ENCODE results near the gene OR6K2. TPM values are rescaled to one million over a fixed set of nuclear protein-coding genes. Genes with fewer than 3 reads are reported as not detected.

OR6K2 gene
- total RNA-seq, 1 donor from 2014 or later = not detected

DNA sequence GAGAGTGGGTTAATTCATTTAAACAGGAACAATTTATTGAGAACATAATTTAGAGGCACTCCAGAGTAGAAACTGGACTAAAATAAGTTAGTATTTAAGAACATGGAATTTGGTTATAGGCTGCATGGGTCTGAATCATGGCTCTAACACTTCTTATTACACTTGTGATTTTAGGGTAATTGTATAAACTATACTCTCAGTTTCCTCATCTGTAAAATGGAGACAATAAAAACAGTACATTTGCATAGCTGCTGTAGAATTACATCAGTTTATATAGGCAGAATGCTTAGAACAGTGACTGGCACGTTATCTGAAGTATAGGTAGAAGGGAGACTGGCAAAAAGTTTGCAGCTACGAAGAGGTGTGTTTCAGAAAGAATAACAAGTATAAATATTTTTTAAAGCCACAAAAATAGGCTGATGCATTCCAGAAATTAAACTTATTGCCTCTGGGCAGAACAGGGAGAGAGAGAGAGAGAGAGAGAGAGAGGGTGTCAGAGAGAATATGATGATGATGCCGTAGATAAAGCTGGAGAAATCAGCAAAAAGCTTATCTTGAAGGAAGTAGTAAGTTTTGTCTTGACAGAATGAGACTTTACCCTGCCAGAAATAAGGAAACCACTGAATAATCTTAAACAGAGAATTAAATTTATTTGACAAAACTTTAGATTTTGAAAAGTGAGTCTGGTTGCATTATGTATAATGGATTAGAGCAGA lies 28.2 kb upstream of the OR6K2 start:
- DNase-seq (ENCODE audit: low read depth) = no peak
- H3K27me3 ChIP-seq (ENCODE audit: control insufficient read depth, insufficient read depth, low read length) = no peaks in the 10 kb centered on the region
- H3K4me3 ChIP-seq (ENCODE audit: low read depth, low read length) = no peak overlapping the region
- no peaks in the 10 kb centered on the region for H3K36me3 ChIP-seq (ENCODE audit: control insufficient read depth, insufficient read depth, low read length)
- FAIRE-seq = no peak
- TF ChIP-seq, protein P1, sequence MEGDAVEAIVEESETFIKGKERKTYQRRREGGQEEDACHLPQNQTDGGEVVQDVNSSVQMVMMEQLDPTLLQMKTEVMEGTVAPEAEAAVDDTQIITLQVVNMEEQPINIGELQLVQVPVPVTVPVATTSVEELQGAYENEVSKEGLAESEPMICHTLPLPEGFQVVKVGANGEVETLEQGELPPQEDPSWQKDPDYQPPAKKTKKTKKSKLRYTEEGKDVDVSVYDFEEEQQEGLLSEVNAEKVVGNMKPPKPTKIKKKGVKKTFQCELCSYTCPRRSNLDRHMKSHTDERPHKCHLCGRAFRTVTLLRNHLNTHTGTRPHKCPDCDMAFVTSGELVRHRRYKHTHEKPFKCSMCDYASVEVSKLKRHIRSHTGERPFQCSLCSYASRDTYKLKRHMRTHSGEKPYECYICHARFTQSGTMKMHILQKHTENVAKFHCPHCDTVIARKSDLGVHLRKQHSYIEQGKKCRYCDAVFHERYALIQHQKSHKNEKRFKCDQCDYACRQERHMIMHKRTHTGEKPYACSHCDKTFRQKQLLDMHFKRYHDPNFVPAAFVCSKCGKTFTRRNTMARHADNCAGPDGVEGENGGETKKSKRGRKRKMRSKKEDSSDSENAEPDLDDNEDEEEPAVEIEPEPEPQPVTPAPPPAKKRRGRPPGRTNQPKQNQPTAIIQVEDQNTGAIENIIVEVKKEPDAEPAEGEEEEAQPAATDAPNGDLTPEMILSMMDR (IDR thresholded peaks at IDR 0.05; ENCODE audit: insufficient read depth, low read length, severe bottlenecking) = no peak

DNA sequence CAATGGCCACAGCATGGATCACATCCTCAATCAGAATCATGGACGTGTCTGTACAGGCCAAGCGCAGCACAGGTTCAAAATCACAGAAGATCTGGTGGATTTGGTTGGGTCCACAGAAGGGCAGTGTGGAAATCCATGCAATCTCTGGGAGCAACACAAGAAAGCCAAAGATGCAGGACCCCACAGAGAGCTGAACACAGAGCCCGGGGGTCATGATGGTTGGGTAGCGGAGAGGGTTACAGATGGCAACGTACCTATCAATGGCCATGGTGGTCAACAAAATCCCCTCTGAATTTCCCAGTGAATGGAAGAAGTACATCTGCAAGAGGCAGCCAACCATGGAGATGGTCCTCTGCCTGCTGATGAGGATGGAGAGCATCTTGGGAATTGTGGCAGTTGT lies 24.0 kb upstream of the OR6K2 start:
- H3K27me3 ChIP-seq (ENCODE audit: control insufficient read depth, insufficient read depth, low read length) = no peaks in the 10 kb centered on the region
- H3K36me3 ChIP-seq (ENCODE audit: control insufficient read depth, insufficient read depth, low read length) = no peaks in the 10 kb centered on the region
- FAIRE-seq = no peak
- no peak for DNase-seq (ENCODE audit: low read depth)
- TF ChIP-seq, protein P1 (IDR thresholded peaks at IDR 0.05; ENCODE audit: insufficient read depth, low read length, severe bottlenecking) = no peak
- H3K4me3 ChIP-seq (ENCODE audit: low read depth, low read length) = no peak overlapping the region

DNA sequence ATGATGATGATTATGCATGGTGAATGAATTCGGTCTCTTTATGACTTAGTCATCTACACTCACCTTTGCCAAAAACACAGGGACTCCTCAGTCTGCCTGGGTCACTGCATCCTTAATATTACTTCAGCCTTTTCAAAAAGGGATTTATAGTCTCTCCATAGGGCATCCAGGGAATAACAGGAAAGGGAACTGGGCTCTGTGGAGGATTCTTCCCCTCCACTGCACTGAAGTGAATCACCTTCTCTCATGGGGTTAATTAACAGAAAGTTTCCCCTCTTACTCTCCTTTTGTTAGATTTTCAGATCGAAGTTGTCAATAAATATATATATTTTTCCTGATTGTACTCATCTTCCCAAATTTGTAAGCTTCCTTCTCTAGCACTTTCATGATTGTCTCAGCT lies 20.2 kb upstream of the OR6K2 start, which contains the start of gene OR6K3:
Gene OR6K3, minus strand, starts transcription at position 101 of the 400 bp plus-strand sequence. CDS start 2,605 bp downstream, outside the sequence.
- no peak for DNase-seq (ENCODE audit: low read depth)
- no peak for FAIRE-seq
- no peaks in the 10 kb centered on the region for H3K36me3 ChIP-seq (ENCODE audit: control insufficient read depth, insufficient read depth, low read length)
- no peak within 1 kb of the TSS for H3K4me3 ChIP-seq (ENCODE audit: low read depth, low read length)
- no peaks in the 10 kb centered on the region for H3K27me3 ChIP-seq (ENCODE audit: control insufficient read depth, insufficient read depth, low read length)
- TF ChIP-seq, protein P1 (IDR thresholded peaks at IDR 0.05; ENCODE audit: insufficient read depth, low read length, severe bottlenecking) = no peak

DNA sequence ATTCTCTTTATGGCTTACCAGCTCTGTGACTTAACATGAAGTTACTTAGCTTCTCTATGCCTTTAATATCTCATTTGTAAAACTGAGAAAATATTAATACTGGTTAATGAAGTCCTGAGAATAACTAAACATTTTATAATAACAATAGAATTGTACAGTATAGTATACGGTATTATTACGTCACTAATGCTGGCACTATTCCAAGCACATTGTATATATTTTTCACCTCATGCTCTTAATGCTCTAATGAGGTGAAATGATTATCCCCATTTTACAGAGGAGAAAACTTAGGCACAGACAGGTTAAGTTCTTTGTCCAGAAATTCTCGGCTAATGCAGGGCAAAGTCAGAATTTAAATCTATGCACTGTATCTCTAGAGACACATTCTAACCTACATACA lies 19.2 kb upstream of the OR6K2 start:
- no peak overlapping the region for H3K4me3 ChIP-seq (ENCODE audit: low read depth, low read length)
- H3K36me3 ChIP-seq (ENCODE audit: control insufficient read depth, insufficient read depth, low read length) = no peaks in the 10 kb centered on the region
- TF ChIP-seq, protein P1 (IDR thresholded peaks at IDR 0.05; ENCODE audit: insufficient read depth, low read length, severe bottlenecking) = no peak
- FAIRE-seq (no peak), DNase-seq (ENCODE audit: low read depth) (no peak)
- H3K27me3 ChIP-seq (ENCODE audit: control insufficient read depth, insufficient read depth, low read length) = no peaks in the 10 kb centered on the region

DNA sequence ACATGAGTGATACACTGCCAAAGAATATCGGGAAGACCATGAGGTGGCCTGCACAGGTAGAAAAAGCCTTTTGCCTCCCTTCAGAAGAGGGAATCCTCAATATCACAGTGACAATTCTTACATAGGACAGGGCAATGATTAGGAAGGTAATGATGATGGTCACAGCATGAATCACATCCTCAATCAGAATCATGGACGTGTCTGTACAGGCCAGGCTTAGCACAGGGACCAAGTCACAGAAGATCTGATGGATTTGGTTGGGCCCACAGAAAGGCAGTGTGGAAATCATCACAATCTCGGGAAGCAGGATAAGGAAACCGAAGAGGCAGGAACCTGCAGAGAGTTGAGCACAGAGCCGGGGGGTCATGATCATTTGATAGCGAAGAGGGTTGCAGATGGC lies 16.9 kb upstream of the OR6K2 start:
- TF ChIP-seq, protein P1 (IDR thresholded peaks at IDR 0.05; ENCODE audit: insufficient read depth, low read length, severe bottlenecking) = no peak
- FAIRE-seq (no peak), DNase-seq (ENCODE audit: low read depth) (peak; percentile 62)
- Histone ChIP-seq H3K4me3 (ENCODE audit: low read depth, low read length) (no peak overlapping the region), H3K36me3 (ENCODE audit: control insufficient read depth, insufficient read depth, low read length) (no peaks in the 10 kb centered on the region), H3K27me3 (ENCODE audit: control insufficient read depth, insufficient read depth, low read length) (no peaks in the 10 kb centered on the region)

DNA sequence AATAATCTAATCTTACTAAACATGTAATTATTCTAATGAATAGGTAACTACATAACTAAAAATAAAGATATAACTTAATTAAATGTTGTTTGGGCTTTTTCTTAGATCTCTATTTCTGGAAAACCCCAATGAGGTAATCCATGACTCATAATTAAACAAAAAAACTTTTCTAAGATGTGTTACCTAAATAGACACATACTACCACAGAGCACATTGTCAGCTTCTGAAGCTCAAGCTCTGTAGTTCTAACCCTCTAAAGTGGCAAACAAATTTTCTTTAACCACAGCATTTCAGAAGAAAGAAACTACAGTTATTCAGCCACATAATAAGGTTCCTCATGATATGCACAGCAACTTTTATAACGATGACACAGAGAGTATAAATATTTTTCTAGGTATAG lies 15.9 kb upstream of the OR6K2 start:
- no peak for FAIRE-seq
- H3K4me3 ChIP-seq (ENCODE audit: low read depth, low read length) = no peak overlapping the region
- H3K27me3 ChIP-seq (ENCODE audit: control insufficient read depth, insufficient read depth, low read length) = no peaks in the 10 kb centered on the region
- TF ChIP-seq, protein P1 (IDR thresholded peaks at IDR 0.05; ENCODE audit: insufficient read depth, low read length, severe bottlenecking) = no peak
- no peaks in the 10 kb centered on the region for H3K36me3 ChIP-seq (ENCODE audit: control insufficient read depth, insufficient read depth, low read length)
- DNase-seq (ENCODE audit: low read depth) = peak; percentile 46

All from bronchial epithelial cell (primary cell).